Kidney glomerular epithelial cell (primary cell): ENCODE data around the gene LRRC8D.
A peak's percentile ranks its signal among the peaks of the same experiment; 100 is the strongest.

Experiments
- DNase-seq: peaks from one replicate; lab custom pipeline; 2025; lab: John Stamatoyannopoulos, UW

The LRRC8D gene

GRCh38 chr1:89870998-89871397 lies 50.2 kb downstream of the LRRC8D start:
- no peak for DNase-seq

GRCh38 chr1:89871768-89872473 lies 51.1 kb downstream of the LRRC8D start:
- no peak for DNase-seq

DNA sequence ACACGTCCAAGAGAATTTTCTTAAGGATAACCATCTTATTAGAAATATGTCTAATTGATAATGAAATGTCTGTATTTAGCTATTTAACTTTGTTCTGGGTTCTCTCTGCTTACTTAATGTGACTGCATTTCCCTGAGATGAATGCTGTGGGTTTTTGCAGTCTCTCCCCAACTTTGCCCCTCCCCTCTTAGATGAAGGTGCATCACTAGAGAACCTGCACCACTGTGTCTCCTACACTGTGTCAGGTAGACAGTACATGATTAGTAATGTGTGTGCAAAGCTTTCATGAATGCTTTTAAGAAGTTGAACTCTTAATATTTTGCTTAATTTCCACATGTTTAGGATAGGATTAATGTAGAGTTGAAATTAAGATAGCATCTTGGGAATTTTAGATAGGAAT lies 51.7 kb downstream of the LRRC8D start:
- no peak for DNase-seq

- no peak for DNase-seq
These were observed 52.5 kb downstream of the LRRC8D start for GRCh38 chr1:89873288-89873687.

DNA sequence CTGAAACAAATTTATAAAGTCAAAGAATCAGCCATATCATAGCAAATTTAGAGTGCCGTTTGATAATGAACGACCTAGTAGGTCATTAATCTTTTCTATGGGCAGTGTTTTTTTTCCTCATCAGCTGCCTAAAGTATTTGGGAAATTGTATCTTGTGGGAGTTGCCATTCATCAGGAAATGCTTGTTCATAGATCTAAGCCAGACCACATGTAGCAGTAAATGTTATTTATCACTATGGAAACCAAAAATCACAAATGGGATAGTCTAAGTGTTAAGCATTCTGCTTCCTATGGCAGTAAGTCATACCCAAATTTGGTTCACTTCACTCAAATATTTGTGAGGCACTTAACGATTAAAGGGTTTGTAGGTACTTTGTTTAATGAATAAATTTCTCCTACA lies 52.9 kb downstream of the LRRC8D start:
- peak; percentile 43 for DNase-seq

GRCh38 chr1:89876463-89876862 lies 55.6 kb downstream of the LRRC8D start:
- DNase-seq = no peak

- DNase-seq = no peak
These were observed 56.9 kb downstream of the LRRC8D start for GRCh38 chr1:89877756-89878155.

GRCh38 chr1:89878256-89878655 lies 57.4 kb downstream of the LRRC8D start:
- DNase-seq = no peak

DNA sequence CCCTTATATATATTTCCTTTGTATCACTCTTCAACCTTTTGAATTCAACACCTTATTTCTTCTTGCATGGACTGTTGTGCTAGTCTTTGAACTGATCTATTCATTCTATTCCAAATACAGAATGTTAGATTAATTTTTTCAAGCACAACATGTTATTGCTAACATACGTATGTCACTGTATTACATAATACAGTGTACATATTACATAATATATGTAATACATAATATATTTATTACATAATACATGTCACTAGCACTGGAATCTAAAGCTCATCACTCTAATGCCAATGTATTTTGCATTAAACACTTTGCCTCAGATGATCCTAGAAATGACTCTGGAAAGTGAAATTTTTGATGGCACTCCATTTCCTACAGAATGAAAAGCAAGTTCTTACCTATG lies 59.8 kb downstream of the LRRC8D start:
- no peak for DNase-seq

DNA sequence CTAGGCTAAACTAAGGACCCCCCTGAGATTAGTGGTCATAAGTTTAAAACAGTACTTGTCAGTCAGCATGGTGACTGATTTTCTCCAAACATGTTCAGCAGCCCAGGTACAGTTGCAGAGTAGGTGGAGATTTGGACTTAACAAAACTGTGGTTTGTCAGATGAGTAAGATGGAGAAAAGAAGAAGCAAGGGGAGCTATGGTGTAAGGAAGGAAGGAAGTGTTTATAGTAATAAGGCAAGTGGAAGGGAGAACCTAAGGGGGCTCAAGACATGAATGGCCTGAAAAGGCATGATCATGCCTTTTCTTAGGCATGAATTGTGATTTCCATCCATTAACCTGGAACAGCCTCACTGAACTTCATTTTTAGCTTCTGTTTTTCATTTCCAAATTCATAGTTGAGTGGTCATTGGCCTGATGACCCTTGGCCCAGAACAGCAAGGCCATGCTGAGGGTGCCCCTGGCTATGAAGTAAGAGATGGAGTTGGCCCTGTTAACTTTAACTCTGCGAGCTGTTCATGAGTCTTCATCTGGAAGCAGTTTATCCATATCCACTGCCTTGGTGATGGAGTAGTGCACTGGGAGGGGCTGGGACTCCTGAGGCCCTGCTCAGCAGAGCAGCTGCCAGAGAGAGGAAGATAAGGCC lies 60.7 kb downstream of the LRRC8D start:
- no peak for DNase-seq

DNA sequence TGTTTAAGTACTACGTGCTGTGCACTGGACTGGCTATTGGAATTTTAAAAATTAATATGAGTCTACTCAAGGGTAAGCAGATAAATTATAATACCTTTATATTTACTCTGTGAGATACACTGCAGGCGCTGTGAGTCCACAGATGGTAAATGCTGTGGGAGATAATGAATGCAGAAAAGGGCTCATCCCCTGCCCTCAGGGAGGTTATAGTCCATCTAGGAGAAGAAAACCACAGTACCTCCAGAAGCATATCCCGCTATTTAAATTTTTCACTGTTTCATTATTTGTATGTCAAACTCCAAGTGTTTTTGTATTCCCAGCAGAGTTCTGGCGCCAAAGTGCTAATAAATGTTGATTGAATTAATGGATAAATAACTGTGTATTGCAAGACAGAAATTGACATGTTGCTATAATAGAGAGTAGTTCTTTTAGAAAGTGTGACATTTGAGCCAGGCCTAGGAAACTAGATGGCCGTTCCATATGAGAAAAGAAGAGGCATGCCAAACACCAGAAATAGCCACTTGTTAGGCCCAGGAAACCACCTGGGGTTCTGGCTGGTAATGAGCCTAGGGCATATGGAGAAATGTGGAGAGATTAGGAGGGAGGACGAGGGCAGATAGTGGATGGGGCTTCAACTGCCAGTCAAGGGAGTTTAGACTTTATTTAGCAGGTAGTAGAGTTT lies 61.7 kb downstream of the LRRC8D start:
- DNase-seq = no peak

GRCh38 chr1:89883030-89883379 lies 62.2 kb downstream of the LRRC8D start:
- DNase-seq = no peak

- DNase-seq = peak; percentile 13
These were observed 64.1 kb downstream of the LRRC8D start for GRCh38 chr1:89884718-89885596.

DNA sequence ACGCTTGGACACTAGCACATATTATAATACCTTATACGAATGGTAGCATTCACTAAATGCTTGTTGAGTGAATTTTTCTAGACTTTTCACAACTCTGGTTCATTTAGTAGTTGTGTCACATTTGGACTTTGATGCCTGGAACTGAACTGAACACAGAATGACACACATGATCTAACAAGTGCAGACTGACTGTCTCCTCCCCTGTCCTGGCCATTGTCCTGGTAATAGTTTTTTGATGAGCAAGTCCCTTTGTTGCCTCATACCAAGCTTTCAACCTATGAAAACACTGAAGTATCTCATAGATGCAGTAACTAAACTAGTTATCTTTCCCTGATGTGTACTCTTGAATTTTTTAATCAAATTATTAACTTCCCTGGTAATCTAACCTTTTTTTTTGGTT lies 66.4 kb downstream of the LRRC8D start:
- DNase-seq = peak; percentile 20

DNA sequence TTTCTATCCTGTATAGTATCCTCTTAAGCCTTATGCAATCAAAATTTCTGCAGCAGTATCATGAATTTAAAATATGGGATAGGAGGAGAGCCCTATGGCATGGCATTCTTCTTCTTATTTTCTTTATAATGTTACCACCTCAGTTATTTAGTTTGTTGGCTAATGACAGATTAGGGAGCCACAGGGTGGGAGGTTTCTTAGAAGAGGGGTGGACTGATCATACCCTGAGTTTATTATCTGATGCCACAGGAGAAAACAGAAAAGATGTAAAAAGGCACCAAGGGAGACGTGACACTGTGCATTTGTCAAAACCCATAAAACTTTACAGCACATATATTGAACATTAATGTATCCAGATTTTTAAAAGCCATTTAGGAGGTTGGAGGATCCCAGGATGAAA lies 66.9 kb downstream of the LRRC8D start:
- DNase-seq = no peak

DNA sequence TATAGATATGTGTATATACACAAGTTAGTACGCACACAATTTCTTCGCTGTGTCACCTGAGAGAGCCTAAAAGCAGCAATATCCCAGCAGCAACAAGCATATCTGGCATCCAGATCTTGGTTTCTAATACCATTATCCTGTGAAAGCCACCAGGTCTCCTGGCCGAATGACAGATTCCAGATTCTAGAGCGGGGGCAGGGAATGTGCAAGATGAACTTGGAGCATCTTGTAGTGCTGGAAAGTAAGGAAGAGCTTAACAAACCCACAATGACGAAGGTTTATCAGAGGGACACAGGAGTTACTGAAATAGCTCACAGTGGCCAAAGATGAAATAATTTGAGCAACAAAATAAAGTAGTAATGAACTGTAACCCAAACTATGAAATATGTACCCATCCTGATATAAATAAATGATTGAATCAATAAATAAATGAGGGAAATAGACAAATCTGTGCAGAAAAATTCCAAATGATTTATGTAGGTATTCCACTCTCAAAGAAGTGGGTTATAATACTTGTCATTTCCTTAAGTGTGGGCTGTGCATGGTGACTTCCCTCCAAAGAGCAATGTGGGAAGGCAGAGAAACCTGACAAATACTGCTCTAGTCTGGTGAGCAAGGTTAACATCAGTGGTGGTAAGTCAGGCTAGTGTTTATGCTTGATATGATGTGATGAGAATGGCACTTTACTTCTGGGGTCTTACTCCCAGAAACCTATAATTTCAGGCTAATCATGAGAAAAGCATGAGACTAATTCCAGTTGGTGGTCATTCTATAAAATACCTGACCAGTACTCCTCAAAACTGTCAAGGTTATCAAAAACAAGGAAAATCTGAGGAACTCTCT lies 67.9 kb downstream of the LRRC8D start:
- DNase-seq = no peak

- no peak for DNase-seq
These were observed 68.4 kb downstream of the LRRC8D start for GRCh38 chr1:89889323-89889615.

GRCh38 chr1:89890085-89890752 lies 69.4 kb downstream of the LRRC8D start:
- no peak for DNase-seq

DNA sequence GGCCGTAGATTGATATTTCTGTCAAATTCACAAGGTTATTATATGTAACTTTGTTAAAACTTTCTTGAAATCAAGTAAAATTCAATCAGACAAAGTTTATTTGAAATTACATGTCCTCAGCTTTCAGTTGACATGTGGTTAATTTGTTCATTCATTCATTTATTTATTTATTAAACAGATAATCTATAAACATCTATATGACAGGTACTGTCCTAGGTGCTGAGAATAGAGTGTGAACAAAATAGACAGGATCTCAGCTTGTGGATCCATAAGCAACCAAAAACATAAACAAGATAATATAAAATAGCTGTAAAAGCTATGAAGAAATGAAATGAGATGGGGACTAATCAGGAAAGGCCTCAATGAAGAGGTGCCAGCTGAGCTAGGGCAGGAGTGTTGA lies 72.0 kb downstream of the LRRC8D start:
- no peak for DNase-seq

DNA sequence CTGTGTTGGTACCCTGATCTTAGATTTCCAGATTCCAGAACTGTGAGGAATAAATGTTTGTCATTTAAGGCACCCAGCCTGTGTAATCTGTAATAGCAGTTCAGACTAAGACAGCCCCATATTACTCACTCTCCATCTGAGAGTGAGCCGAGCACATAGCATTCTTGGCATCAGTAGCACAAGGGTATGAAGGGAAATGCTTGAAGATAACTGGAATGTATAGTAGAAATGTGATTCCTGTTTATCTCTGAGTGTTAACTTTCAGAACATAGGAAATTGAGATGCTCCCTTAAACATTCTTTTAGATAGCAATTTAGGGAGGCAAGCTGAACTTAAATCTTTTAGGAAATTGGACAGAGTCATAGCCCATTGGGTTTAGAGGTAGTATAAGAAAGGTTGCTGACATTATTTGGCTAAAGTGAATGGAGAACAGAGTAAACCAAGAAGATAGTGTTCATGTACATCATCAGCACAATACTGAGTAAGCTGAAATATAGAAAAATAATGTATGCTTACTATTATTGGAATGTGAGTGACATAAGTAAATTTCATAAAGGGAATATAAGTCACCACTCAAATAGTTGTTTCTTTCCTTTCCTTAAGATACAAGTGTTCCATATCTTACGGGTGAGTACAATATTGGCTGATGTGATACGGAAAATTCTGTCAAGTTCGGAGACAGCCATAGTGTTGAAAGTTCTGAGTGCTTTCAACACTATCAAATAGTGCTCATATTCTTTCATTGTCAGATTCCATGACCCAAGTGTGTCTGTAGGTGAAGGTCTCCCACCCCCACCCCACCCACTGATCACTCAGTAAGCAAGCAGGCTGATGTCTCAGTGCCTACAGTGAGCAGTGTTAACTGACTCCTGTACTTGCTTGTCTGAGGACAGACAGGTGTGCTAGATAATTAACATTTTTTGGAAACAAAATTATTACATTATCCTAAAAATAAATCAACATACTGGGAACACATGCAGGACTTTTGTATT lies 73.7 kb downstream of the LRRC8D start:
- peak; percentile 39 for DNase-seq
